PC-3 (cell line): ENCODE results near the gene PRXL2B. TPM values are rescaled to one million over a fixed set of nuclear protein-coding genes. Genes with fewer than 3 reads are reported as not detected.

ENCODE experiments used
- ATAC-seq: fragments of 200-7000 bp; cut with Tn5 transposase; 2 replicates; pipeline ENCODE4 v1.9.1; 2020; ENCODE audit warnings: mild to moderate bottlenecking, moderate library complexity
- Bru-seq: library from RNA; stranded (reverse); fragments of 400-500 nt; gene quantifications from one replicate; lab custom pipeline; 2021; lab: Mats Ljungman, UMichigan
- BruChase-seq, 2 experiments: library from RNA; stranded (reverse); fragments of 400-500 nt; gene quantifications; one replicate each; lab custom pipeline; 2021; lab: Mats Ljungman, UMichigan
- BruUV-seq: library from RNA; stranded (reverse); fragments of 400-500 nt; replicated peaks from 2 replicates; lab custom pipeline; 2021; lab: Mats Ljungman, UMichigan
- CTCF ChIA-PET: fragments of 300-600 bp; sonication (Branson Sonifier 250); formaldehyde crosslinking; loops from one replicate; lab custom pipeline; 2022; ENCODE audit warnings: antibody characterized with exemption; lab: Charles Lee
- POLR2A ChIA-PET: fragments of 300-600 bp; sonication (Branson Sonifier 250); formaldehyde crosslinking; loops from one replicate; lab custom pipeline; 2022; ENCODE audit warnings: antibody characterized with exemption; ENCODE audit not compliant: unreplicated experiment; lab: Charles Lee
- DNase-seq: peaks from one replicate; pipeline ENCODE4 v3.0.0-alpha.2; 2015
- H2AFZ ChIP-seq: fragments of 300-600 bp; sonication (generic); 2 replicates; pipeline ENCODE4 v1.6.0; 2016; ENCODE audit warnings: antibody characterized with exemption, low read length
- H3F3A ChIP-seq: fragments of 300-600 bp; sonication (generic); one replicate; pipeline ENCODE4 v1.6.0; 2017; ENCODE audit warnings: antibody characterized with exemption, low read length, control low read depth, mild to moderate bottlenecking; ENCODE audit not compliant: unreplicated experiment
- H3K27ac ChIP-seq: fragments of 300-600 bp; sonication (generic); 2 replicates; pipeline ENCODE4 v1.5.1; 2016; ENCODE audit warnings: mild to moderate bottlenecking, low read length
- H3K27me3 ChIP-seq: fragments of 300-600 bp; sonication (generic); 2 replicates; pipeline ENCODE4 v1.6.1; 2016; ENCODE audit warnings: low read length, mixed read lengths
- H3K36me3 ChIP-seq: fragments of 300-600 bp; sonication (generic); 2 replicates; pipeline ENCODE4 v1.6.1; 2016; ENCODE audit warnings: low read depth, mixed run types, low read length, mixed read lengths
- H3K4me1 ChIP-seq: fragments of 300-600 bp; sonication (generic); 2 replicates; pipeline ENCODE4 v1.5.1; 2016; ENCODE audit warnings: low read length; ENCODE audit not compliant: insufficient read depth
- H3K4me2 ChIP-seq: fragments of 300-600 bp; sonication (generic); 2 replicates; pipeline ENCODE4 v1.6.0; 2016; ENCODE audit warnings: low read length
- H3K4me3 ChIP-seq: fragments of 300-600 bp; sonication (generic); 2 replicates; pipeline ENCODE4 v1.5.1; 2016; ENCODE audit warnings: mild to moderate bottlenecking, low read length, mixed read lengths
- H3K79me2 ChIP-seq: fragments of 300-600 bp; sonication (generic); 2 replicates; pipeline ENCODE4 v1.6.1; 2017; ENCODE audit warnings: low read length, mixed read lengths
- H3K9ac ChIP-seq: fragments of 300-600 bp; sonication (generic); 2 replicates; pipeline ENCODE4 v1.6.0; 2016; ENCODE audit warnings: mild to moderate bottlenecking, low read length
- H3K9me2 ChIP-seq: fragments of 300-600 bp; sonication (generic); replicated peaks from 2 replicates; pipeline ENCODE4 v1.6.1; 2016; ENCODE audit warnings: mixed run types, low read length, mixed read lengths
- H3K9me3 ChIP-seq: fragments of 300-600 bp; sonication (generic); 2 replicates; pipeline ENCODE4 v1.6.1; 2016; ENCODE audit warnings: low read length, mixed read lengths
- H4K20me1 ChIP-seq: fragments of 300-600 bp; sonication (generic); 2 replicates; pipeline ENCODE4 v1.6.1; 2016; ENCODE audit warnings: low read length, mixed read lengths
- CTCF ChIP-seq: fragments of 300-600 bp; sonication (generic); conservative IDR thresholded peaks from 2 replicates; pipeline ENCODE4 v1.5.1; 2017; ENCODE audit warnings: antibody characterized with exemption, low read depth, mild to moderate bottlenecking, low read length
- EZH2 ChIP-seq: fragments of 300-600 bp; sonication (generic); IDR thresholded peaks from one replicate; pipeline ENCODE4 v1.6.1; 2017; ENCODE audit warnings: antibody characterized with exemption, mild to moderate bottlenecking, low read length; ENCODE audit not compliant: unreplicated experiment
- EZH2phosphoT487 ChIP-seq: fragments of 300-600 bp; sonication (generic); IDR thresholded peaks from 2 replicates; pipeline ENCODE4 v1.6.1; 2018; ENCODE audit warnings: mild to moderate bottlenecking, antibody characterized with exemption, low read length, borderline replicate concordance
- intact Hi-C: fragments of 100-400 bp; cut with micrococcal nuclease; formaldehyde crosslinking; loops from 2 replicates; pipeline ENCODE4 v1.9.0; 2023
- long read RNA-seq: library from polyadenylated mRNA; unstranded; transcript quantifications from one replicate; pipeline ENCODE4 v2.0.0, GENCODE V29; 2021; ENCODE audit not compliant: unreplicated experiment
- total RNA-seq: library from RNA; depleted of rRNA; stranded (reverse); fragments of >200 nt; gene quantifications from 2 replicates; pipeline ENCODE4 v1.2.3, GENCODE V29; 2014; rRNA removed

PRXL2B gene
- total RNA-seq (75.0 and 85.0 TPM in 2 replicates), Bru-seq, nascent RNA (percentile 58 among the genes with signal in this experiment), BruChase-seq, experiment 1, labeled RNA remaining after a 6-hour chase (percentile 87 among the genes with signal in this experiment), BruChase-seq, experiment 2, labeled RNA remaining after a 2-hour chase (percentile 73 among the genes with signal in this experiment)
- long read RNA-seq, transcript PRXL2B-203 (7 exons, 2,689 nt), result minor isoform, 16 of 161 reads
- long read RNA-seq, transcript PRXL2B-204 (7 exons, 2,749 nt), result major isoform, 28 of 161 reads
- long read RNA-seq, partial matches to known transcripts, result 103 of 161 reads
- long read RNA-seq, other reads (novel, unspliced or antisense), result 13 of 161 reads

GRCh38 chr1:2586154-2587070 is at the start of gene PRXL2B:
PRXL2B (plus strand) TSS chr1:2586777; CDS start chr1:2586886, 109 bp downstream.
- H4K20me1 ChIP-seq, result no peaks in the 10 kb centered on the region
- H3K4me1 ChIP-seq, result peaks cover 14% of the 10 kb centered on the region
- H2AFZ ChIP-seq, result peak within 1 kb of the TSS; percentile 77
- H3K9me2 ChIP-seq, result no peaks in the 10 kb centered on the region
- peak within 1 kb of the TSS; percentile 96 for H3K4me2 ChIP-seq
- intact Hi-C loops, result loop anchor here (1.0 to 5.0 kb wide), 3 partner anchors 39 to 172 kb away; no protein-coding TSS in a partner anchor
- H3K27me3 ChIP-seq, result no peaks in the 10 kb centered on the region
- H3K36me3 ChIP-seq, result peaks cover 2% of the 10 kb centered on the region; the same call in 1 of the 2 replicates
- peak within 1 kb of the TSS; percentile 26 for H3K27ac ChIP-seq
- ChIA-PET POLR2A (interaction anchor here (0.6 to 1.0 kb wide), 5 partner anchors 19 to 878 kb away, joined by 3 to 28 read pairs (median 6); partner anchors contain the start of gene TNFRSF14), CTCF (interaction anchor here (0.6 to 0.7 kb wide), 4 partner anchors 61 to 569 kb away, joined by 3 read pairs; partner anchors contain the start of gene FAAP20)
- peak within 1 kb of the TSS; percentile 86 for H3K9ac ChIP-seq
- TF ChIP-seq EZH2, result no peak
- no peak for TF ChIP-seq CTCF
- no peak for TF ChIP-seq EZH2phosphoT487
- no peaks in the 10 kb centered on the region for H3F3A ChIP-seq
- peaks cover 16% of the 10 kb centered on the region; the same call in 1 of the 2 replicates for H3K79me2 ChIP-seq
- peak within 1 kb of the TSS; percentile 96 for H3K4me3 ChIP-seq
- H3K9me3 ChIP-seq, result no peaks in the 10 kb centered on the region
- DNase-seq (peak; percentile 99), ATAC-seq (peak; percentile 84)
- no TSS peak for BruUV-seq

- Histone ChIP-seq H4K20me1 (no peaks in the 10 kb centered on the region), H3K9ac (no peak overlapping the region), H3K9me3 (no peaks in the 10 kb centered on the region), H3K9me2 (no peaks in the 10 kb centered on the region), H3K27ac (no peak overlapping the region), H3K4me3 (no peak overlapping the region), H3F3A (no peaks in the 10 kb centered on the region), H3K79me2 (no peaks in the 10 kb centered on the region), H2AFZ (no peak overlapping the region), H3K36me3 (no peaks in the 10 kb centered on the region), H3K4me2 (no peak overlapping the region), H3K4me1 (peaks cover 31% of the 10 kb centered on the region), H3K27me3 (no peaks in the 10 kb centered on the region)
- DNase-seq (no peak), ATAC-seq (no peak)
- POLR2A ChIA-PET, result no interaction called here
- BruUV-seq, result no TSS peak
- TF ChIP-seq EZH2phosphoT487 (no peak), CTCF (no peak), EZH2 (no peak)
- intact Hi-C loops, result no loop called here
- CTCF ChIA-PET, result no interaction called here
Observed at GRCh38 chr1:2537784-2538115, 48.8 kb upstream of the PRXL2B start.
